ENCODE results near the gene CKS1B. TPM values are rescaled to one million over a fixed set of nuclear protein-coding genes. Genes with fewer than 3 reads are reported as not detected.

CKS1B gene
- total RNA-seq, 6 experiments from 2014 or later = 14.9 to 51.7 (median 23.1) TPM

DNA sequence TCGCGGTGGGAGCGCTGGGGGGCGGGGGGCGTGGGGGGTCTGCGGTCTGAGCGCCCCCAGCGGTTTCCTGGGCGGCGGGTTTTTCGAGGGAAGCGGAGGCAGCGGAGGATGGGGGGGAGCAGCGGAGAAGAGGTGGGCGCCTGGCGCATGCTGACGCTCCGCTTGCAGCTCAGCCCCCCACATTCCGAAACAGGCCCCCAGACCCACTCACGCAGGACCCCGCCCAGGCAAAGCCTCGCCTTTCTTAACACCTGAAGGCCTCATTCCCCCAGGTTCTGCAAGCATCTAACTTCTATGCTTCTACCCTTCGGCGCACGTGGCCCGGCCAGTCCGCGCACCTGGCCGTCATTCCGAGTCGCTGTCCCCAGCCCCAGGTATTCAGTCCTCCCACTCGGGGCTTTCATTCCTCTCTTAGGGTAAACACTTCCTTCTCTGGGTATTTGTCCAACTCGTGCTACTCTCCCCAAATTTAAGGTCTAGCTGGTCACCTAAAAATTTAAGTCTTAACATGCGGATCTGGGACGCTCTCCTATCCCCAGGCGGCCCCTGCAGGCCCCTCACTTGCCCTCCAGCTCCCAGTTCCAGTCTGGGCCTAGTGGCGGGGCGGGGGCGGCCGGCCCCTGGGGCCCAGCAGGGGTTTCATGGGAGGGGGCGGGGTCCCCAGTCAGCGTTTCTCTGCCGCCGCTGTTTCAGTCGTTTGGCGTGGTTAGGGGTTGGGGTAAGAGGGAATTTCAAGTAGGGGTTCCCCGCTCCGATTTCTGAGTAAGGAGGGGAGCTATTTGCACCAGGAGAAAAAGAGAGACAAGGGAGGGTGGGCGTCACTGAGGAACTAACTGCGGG is 25.3 kb downstream of the CKS1B start:
- Histone ChIP-seq H3K9me3 (no peaks in the 10 kb centered on the region), H3K36me3 (no peaks in the 10 kb centered on the region), H3K27me3 (no peaks in the 10 kb centered on the region), H3K4me1 (peaks cover 0 to 27% (median 6%) of the 10 kb centered on the region in 4 donors), H3K4me3 (peak overlapping the region; percentile 21 to 93 (median 91)), H3K27ac (peak overlapping the region; percentile 76 to 95 (median 93))
- intact Hi-C loops (cut with DNase I) = no loop called here
- ATAC-seq = no peak
- peak in 2 of 3 donors; percentile 45 to 61 for DNase-seq
- TF ChIP-seq POLR2A (IDR thresholded peaks at IDR 0.05) = no peak
- TF ChIP-seq, protein P1, sequence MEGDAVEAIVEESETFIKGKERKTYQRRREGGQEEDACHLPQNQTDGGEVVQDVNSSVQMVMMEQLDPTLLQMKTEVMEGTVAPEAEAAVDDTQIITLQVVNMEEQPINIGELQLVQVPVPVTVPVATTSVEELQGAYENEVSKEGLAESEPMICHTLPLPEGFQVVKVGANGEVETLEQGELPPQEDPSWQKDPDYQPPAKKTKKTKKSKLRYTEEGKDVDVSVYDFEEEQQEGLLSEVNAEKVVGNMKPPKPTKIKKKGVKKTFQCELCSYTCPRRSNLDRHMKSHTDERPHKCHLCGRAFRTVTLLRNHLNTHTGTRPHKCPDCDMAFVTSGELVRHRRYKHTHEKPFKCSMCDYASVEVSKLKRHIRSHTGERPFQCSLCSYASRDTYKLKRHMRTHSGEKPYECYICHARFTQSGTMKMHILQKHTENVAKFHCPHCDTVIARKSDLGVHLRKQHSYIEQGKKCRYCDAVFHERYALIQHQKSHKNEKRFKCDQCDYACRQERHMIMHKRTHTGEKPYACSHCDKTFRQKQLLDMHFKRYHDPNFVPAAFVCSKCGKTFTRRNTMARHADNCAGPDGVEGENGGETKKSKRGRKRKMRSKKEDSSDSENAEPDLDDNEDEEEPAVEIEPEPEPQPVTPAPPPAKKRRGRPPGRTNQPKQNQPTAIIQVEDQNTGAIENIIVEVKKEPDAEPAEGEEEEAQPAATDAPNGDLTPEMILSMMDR (IDR thresholded peaks at IDR 0.05) = no peak
- 0% methylated on average over 18 of the region's 50 CpGs for WGBS (ENCODE audit: insufficient coverage, low coverage, low lambda C conversion rate, missing lambda C conversion rate)

DNA sequence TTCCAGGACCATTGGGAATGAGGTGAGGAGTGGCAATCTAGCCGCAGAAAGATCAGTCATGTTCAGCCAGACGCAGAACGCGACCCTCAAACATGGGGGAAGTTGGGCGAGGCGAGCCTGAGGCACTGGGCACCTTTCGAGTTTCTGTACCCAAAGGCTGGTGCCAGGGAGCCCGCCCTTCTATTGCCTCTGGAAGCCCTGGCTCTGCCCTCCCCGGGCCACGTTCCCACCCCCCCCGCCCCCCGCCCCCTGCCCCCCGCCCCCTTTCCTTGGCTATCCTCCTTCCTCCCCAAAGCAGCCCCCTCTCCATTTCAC is 25.9 kb downstream of the CKS1B start:
- WGBS (ENCODE audit: insufficient coverage, low coverage, low lambda C conversion rate, missing lambda C conversion rate) = 0% methylated on average over 6 of the region's 13 CpGs
- peak in 2 of 3 donors; percentile 51 to 68 for DNase-seq
- no peak for ATAC-seq
- no peaks in the 10 kb centered on the region for H3K9me3 ChIP-seq
- H3K27ac ChIP-seq = peak overlapping the region; percentile 76 to 95 (median 93)
- TF ChIP-seq, protein P1 (IDR thresholded peaks at IDR 0.05) = no peak
- no peak for TF ChIP-seq POLR2A (IDR thresholded peaks at IDR 0.05)
- H3K36me3 ChIP-seq = no peaks in the 10 kb centered on the region
- intact Hi-C loops (cut with DNase I) = no loop called here
- H3K27me3 ChIP-seq = no peaks in the 10 kb centered on the region
- peak overlapping the region; percentile 85 to 93 (median 91) for H3K4me3 ChIP-seq
- peaks cover 0 to 33% (median 11%) of the 10 kb centered on the region in 4 donors for H3K4me1 ChIP-seq

DNA sequence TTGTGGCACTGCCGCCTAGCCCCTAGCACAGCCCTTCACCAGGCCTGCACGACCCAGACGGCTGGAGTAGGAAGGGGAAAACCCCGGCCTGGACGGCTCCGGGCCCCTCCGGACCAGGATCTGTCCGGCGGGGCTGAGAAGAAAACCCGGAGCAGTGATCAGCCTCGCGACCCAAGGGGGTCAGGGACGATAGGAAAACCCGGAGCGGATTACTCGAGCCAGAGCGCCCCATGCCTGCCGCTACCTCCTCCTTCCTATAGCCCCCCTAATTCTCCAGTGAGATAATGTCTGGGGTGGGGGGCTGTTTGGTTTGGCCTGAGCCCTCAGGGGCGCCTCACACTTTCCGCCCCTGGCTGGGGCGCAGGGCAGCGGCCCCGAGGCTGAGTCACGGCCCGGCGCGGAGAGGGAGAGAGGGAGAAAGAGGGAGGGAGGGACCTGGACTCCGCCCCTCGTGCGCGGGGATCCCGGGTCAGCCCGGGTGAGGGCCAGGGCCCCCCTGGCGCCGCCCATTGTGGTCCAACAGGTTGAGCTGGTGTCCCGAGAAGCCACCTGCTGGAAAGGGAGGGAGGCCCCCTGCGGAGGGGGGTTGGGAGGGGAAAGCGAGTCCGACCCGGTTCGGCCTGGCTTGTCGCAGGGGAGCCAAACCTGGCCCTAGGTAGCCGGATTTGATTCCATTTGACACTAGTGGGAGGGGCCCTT is 26.4 kb downstream of the CKS1B start:
- Histone ChIP-seq H3K4me1 (peaks cover 0 to 38% (median 13%) of the 10 kb centered on the region in 4 donors), H3K4me3 (peak overlapping the region; percentile 85 to 93 (median 91)), H3K9me3 (no peaks in the 10 kb centered on the region), H3K36me3 (no peaks in the 10 kb centered on the region), H3K27me3 (no peaks in the 10 kb centered on the region), H3K27ac (peak overlapping the region; percentile 76 to 95 (median 93))
- DNase-seq = peak; percentile 93 to 98 (median 97)
- peak; percentile 88 for TF ChIP-seq POLR2A (IDR thresholded peaks at IDR 0.05)
- TF ChIP-seq, protein P1 (IDR thresholded peaks at IDR 0.05) = peak in 2 of 4 donors; percentile 7 to 15
- under 1% methylated on average over 27 of the region's 43 CpGs for WGBS (ENCODE audit: insufficient coverage, low coverage, low lambda C conversion rate, missing lambda C conversion rate)
- ATAC-seq = peak; percentile 53 to 66 (median 62)
- intact Hi-C loops (cut with DNase I) = no loop called here

DNA sequence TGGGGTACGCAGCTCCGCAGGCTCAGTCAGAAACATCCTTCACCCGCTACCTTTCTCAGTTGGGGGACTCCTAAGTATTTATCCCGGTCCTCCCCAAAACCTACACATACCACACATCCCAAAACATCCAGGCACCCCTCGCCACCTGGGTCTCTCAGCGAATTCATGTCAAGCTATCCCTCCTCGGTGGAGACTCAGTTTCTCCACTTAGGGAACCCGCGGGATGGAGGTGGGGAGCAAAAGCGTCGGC is 26.9 kb downstream of the CKS1B start:
- no peak for TF ChIP-seq POLR2A (IDR thresholded peaks at IDR 0.05)
- TF ChIP-seq, protein P1 (IDR thresholded peaks at IDR 0.05) = no peak
- ATAC-seq = no peak
- H3K27me3 ChIP-seq = no peaks in the 10 kb centered on the region
- no peaks in the 10 kb centered on the region for H3K36me3 ChIP-seq
- intact Hi-C loops (cut with DNase I) = no loop called here
- H3K4me3 ChIP-seq = peak overlapping the region; percentile 85 to 93 (median 91)
- H3K4me1 ChIP-seq = peaks cover 0 to 39% (median 16%) of the 10 kb centered on the region in 4 donors
- peak overlapping the region; percentile 76 to 95 (median 93) for H3K27ac ChIP-seq
- 0% methylated on average over 8 of the region's 11 CpGs for WGBS (ENCODE audit: insufficient coverage, low coverage, low lambda C conversion rate, missing lambda C conversion rate)
- no peaks in the 10 kb centered on the region for H3K9me3 ChIP-seq
- DNase-seq = no peak
